ENCODE results near the gene HOOK2. TPM values are rescaled to one million over a fixed set of nuclear protein-coding genes. Genes with fewer than 3 reads are reported as not detected.

HOOK2 gene
- total and polyA plus RNA-seq, 9 of the 15 experiments (the other 6 are each of a cell fraction or from before 2014, with no cell fraction given) = 1.3 to 17.2 (median 9.9) TPM

DNA sequence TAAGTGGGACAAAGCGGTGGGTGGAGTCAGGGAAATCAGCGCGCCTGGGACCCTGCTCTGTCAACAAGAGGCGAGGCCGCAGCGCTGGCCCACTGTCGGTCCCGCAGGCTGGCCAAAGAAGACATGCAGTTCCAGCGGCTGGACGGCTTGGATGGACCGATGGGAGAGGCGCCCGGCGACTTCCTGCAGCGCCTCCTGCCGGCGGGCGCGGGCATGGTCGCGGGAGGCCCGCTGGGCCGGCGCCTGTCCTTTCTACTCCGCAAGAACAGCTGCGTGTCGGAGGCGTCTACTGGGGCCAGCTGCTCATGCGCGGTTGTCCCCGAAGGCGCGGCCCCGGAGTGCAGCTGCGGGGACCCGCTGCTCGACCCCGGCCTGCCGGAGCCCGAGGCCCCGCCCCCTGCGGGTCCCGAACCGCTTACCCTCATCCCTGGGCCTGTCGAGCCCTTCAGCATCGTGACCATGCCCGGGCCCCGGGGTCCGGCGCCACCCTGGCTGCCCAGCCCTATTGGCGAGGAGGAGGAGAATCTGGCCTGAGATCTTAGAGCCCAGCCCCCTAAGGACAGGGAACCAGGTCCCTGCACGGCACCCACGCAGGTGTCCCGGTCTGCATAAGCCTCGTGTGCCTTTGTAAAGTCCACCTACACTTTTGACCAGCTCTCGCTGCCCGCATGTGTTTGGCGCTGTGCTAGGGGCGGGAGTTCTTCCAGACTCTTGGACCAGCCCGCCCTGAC is 17.6 kb downstream of the HOOK2 start (continued):
- TF ChIP-seq, protein P1, sequence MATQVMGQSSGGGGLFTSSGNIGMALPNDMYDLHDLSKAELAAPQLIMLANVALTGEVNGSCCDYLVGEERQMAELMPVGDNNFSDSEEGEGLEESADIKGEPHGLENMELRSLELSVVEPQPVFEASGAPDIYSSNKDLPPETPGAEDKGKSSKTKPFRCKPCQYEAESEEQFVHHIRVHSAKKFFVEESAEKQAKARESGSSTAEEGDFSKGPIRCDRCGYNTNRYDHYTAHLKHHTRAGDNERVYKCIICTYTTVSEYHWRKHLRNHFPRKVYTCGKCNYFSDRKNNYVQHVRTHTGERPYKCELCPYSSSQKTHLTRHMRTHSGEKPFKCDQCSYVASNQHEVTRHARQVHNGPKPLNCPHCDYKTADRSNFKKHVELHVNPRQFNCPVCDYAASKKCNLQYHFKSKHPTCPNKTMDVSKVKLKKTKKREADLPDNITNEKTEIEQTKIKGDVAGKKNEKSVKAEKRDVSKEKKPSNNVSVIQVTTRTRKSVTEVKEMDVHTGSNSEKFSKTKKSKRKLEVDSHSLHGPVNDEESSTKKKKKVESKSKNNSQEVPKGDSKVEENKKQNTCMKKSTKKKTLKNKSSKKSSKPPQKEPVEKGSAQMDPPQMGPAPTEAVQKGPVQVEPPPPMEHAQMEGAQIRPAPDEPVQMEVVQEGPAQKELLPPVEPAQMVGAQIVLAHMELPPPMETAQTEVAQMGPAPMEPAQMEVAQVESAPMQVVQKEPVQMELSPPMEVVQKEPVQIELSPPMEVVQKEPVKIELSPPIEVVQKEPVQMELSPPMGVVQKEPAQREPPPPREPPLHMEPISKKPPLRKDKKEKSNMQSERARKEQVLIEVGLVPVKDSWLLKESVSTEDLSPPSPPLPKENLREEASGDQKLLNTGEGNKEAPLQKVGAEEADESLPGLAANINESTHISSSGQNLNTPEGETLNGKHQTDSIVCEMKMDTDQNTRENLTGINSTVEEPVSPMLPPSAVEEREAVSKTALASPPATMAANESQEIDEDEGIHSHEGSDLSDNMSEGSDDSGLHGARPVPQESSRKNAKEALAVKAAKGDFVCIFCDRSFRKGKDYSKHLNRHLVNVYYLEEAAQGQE (IDR thresholded peaks at IDR 0.05; ENCODE audit: borderline replicate concordance) = peak; percentile 77
- TF ChIP-seq, protein P1 (CRISPR knock-in tag; IDR thresholded peaks at IDR 0.05; ENCODE audit: low read depth) = no peak
- TF ChIP-seq ZFX (CRISPR knock-in tag; IDR thresholded peaks at IDR 0.05) (peak; percentile 55; the same call in 1 of the 2 replicates), MTA2 (IDR thresholded peaks at IDR 0.05; ENCODE audit: low read depth) (no peak), SOX6 (IDR thresholded peaks at IDR 0.05) (peak; percentile 20; the same call in 1 of the 2 replicates), ATF1 (CRISPR knock-in tag; IDR thresholded peaks at IDR 0.05) (no peak), ATF1 (tag; IDR thresholded peaks at IDR 0.05) (peak; percentile 24; the same call in 1 of the 2 replicates), FIP1L1 (IDR thresholded peaks at IDR 0.05; ENCODE audit: low read depth, low read length, poor library complexity, severe bottlenecking) (peak; percentile 81), ZNF282 (CRISPR knock-in tag; IDR thresholded peaks at IDR 0.05) (0 out of 2 replicates have a peak, but pooled peaks have one; percentile 38), ZNF263 (CRISPR knock-in tag; IDR thresholded peaks at IDR 0.05; ENCODE audit: borderline replicate concordance) (no peak), CCNT2 (IDR thresholded peaks at IDR 0.05; ENCODE audit: borderline replicate concordance, extremely low read depth, insufficient read length, low read depth, low read length) (peak; percentile 73), EWSR1 (IDR thresholded peaks at IDR 0.05; ENCODE audit: borderline replicate concordance, low read depth, partially characterized antibody) (no peak), ZNF551 (CRISPR knock-in tag; IDR thresholded peaks at IDR 0.05) (no peak), ZNF764 (CRISPR knock-in tag; IDR thresholded peaks at IDR 0.05; ENCODE audit: low read depth) (no peak)
- TF ChIP-seq, protein P2, sequence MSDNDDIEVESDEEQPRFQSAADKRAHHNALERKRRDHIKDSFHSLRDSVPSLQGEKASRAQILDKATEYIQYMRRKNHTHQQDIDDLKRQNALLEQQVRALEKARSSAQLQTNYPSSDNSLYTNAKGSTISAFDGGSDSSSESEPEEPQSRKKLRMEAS (CRISPR knock-in tag; IDR thresholded peaks at IDR 0.05) = 0 out of 2 replicates have a peak, but pooled peaks have one; percentile 57
- TF ChIP-seq, protein P3, sequence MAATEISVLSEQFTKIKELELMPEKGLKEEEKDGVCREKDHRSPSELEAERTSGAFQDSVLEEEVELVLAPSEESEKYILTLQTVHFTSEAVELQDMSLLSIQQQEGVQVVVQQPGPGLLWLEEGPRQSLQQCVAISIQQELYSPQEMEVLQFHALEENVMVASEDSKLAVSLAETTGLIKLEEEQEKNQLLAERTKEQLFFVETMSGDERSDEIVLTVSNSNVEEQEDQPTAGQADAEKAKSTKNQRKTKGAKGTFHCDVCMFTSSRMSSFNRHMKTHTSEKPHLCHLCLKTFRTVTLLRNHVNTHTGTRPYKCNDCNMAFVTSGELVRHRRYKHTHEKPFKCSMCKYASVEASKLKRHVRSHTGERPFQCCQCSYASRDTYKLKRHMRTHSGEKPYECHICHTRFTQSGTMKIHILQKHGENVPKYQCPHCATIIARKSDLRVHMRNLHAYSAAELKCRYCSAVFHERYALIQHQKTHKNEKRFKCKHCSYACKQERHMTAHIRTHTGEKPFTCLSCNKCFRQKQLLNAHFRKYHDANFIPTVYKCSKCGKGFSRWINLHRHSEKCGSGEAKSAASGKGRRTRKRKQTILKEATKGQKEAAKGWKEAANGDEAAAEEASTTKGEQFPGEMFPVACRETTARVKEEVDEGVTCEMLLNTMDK (IDR thresholded peaks at IDR 0.05; ENCODE audit: borderline replicate concordance, insufficient read depth, low read depth, low read length, poor library complexity, severe bottlenecking) = peak; percentile 78
